Tibial nerve (tissue), 3 donors: ENCODE measurements around the gene CMIP.

ENCODE experiments used
- POLR2A ChIP-seq, 2 donors: fragments of 450-650 bp; IDR thresholded peaks; one replicate each; pipeline ENCODE4 v1.6.1; 2017; ENCODE audit warnings: antibody characterized with exemption in 2 of 2, mild to moderate bottlenecking in 2 of 2, moderate library complexity in 2 of 2
- TF ChIP-seq, protein P1 (sequence below), 5 experiments: fragments of 200-600 bp in 3 of 5; fragments of 450-650 bp in 2 of 5; sonication (generic) in 3 of 5; IDR thresholded peaks; one replicate each; pipeline ENCODE4 v1.5.1; 2016 to 2019; ENCODE audit warnings: antibody characterized with exemption in 5 of 5, mild to moderate bottlenecking in 3 of 5, moderate library complexity in 2 of 5

DNA sequence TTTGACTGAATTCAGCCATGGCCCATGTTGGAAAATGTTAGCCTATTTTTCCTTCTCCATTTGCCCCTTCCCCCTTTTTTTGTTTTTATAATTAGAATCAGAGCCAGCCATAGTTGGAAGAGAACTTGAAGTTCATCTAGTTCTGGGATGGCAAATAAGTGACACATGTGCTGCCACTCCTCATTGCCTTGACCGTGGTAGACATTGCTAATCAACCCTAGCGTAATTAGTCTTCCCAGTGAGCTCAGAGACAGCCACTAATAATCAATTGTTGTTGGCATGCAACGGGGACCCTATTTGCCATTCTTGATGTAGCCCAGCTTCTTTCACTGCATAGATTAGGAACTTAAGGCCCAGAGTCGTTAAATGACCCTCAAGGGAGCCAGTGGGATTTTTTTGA, 16.6 kb downstream of the CMIP start:
- TF ChIP-seq, protein P1, sequence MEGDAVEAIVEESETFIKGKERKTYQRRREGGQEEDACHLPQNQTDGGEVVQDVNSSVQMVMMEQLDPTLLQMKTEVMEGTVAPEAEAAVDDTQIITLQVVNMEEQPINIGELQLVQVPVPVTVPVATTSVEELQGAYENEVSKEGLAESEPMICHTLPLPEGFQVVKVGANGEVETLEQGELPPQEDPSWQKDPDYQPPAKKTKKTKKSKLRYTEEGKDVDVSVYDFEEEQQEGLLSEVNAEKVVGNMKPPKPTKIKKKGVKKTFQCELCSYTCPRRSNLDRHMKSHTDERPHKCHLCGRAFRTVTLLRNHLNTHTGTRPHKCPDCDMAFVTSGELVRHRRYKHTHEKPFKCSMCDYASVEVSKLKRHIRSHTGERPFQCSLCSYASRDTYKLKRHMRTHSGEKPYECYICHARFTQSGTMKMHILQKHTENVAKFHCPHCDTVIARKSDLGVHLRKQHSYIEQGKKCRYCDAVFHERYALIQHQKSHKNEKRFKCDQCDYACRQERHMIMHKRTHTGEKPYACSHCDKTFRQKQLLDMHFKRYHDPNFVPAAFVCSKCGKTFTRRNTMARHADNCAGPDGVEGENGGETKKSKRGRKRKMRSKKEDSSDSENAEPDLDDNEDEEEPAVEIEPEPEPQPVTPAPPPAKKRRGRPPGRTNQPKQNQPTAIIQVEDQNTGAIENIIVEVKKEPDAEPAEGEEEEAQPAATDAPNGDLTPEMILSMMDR (IDR thresholded peaks at IDR 0.05): no peak
- TF ChIP-seq POLR2A (IDR thresholded peaks at IDR 0.05): no peak
